ENCODE results near the gene TOB2.
A peak's percentile ranks its signal among the peaks of the same experiment; 100 is the strongest.

The TOB2 gene

DNA sequence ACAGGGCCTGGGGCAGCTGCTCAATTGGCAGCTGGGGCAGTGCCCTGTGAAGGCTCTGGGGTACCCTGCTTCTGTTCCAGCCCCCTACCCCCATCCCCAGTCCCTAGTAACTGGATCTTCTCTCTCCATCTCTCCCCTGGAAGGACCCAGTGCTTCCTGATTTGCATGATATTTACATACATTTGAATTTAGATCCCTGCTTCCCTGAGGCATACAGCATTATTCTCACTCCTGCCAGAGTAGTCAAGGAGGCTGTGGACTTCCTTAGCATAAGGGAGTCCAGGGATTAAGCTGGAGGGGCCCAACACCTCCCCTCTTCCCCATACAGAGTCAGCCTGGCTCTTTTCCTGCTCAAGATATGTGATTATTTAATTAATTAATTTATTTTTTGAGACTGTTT, 40.2 kb downstream of the TOB2 start:
- CTCF ChIA-PET, result interaction anchor here (1.0 to 11.6 kb wide), 3 partner anchors 111 to 126 kb away, joined by 4 to 301 read pairs (median 91); no protein-coding TSS in a partner anchor
- no peaks in the 10 kb centered on the region for H3K36me3 ChIP-seq (ENCODE audit: control insufficient read depth in 2 of 2, insufficient read depth in 1 of 2, low read length in 2 of 2)
- H3K9me3 ChIP-seq (ENCODE audit: control insufficient read depth, insufficient read depth, low read depth, low read length), result no peaks in the 10 kb centered on the region
- POLR2A ChIA-PET, result no interaction called here
- TF ChIP-seq ZNF112 (tag by site-specific recombination; IDR thresholded peaks at IDR 0.05) (no peak), ZNF114 (tag by site-specific recombination; IDR thresholded peaks at IDR 0.05) (no peak), ZNF335 (tag by site-specific recombination; conservative IDR thresholded peaks at IDR 0.05) (no peak), ZNF621 (tag by site-specific recombination; IDR thresholded peaks at IDR 0.05) (no peak), ZNF157 (tag by site-specific recombination; IDR thresholded peaks at IDR 0.05) (no peak), ZNF404 (tag by site-specific recombination; IDR thresholded peaks at IDR 0.05) (no peak), KLF8 (tag by site-specific recombination; IDR thresholded peaks at IDR 0.05) (no peak), ZNF394 (tag by site-specific recombination; IDR thresholded peaks at IDR 0.05; ENCODE audit: borderline replicate concordance) (no peak), ZBTB17 (tag by site-specific recombination; IDR thresholded peaks at IDR 0.05) (no peak), ZNF521 (tag by site-specific recombination; IDR thresholded peaks at IDR 0.05) (no peak), ZNF600 (tag by site-specific recombination; IDR thresholded peaks at IDR 0.05) (no peak)
- TF ChIP-seq, protein P1, sequence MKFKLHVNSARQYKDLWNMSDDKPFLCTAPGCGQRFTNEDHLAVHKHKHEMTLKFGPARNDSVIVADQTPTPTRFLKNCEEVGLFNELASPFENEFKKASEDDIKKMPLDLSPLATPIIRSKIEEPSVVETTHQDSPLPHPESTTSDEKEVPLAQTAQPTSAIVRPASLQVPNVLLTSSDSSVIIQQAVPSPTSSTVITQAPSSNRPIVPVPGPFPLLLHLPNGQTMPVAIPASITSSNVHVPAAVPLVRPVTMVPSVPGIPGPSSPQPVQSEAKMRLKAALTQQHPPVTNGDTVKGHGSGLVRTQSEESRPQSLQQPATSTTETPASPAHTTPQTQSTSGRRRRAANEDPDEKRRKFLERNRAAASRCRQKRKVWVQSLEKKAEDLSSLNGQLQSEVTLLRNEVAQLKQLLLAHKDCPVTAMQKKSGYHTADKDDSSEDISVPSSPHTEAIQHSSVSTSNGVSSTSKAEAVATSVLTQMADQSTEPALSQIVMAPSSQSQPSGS (tag by site-specific recombination; IDR thresholded peaks at IDR 0.05; ENCODE audit: low read depth), result no peak
- TF ChIP-seq, protein P2, sequence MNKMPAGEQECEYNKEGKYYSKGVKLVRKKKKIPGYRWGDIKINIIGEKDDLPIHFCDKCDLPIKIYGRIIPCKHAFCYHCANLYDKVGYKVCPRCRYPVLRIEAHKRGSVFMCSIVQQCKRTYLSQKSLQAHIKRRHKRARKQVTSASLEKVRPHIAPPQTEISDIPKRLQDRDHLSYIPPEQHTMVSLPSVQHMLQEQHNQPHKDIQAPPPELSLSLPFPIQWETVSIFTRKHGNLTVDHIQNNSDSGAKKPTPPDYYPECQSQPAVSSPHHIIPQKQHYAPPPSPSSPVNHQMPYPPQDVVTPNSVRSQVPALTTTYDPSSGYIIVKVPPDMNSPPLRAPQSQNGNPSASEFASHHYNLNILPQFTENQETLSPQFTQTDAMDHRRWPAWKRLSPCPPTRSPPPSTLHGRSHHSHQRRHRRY (tag by site-specific recombination; IDR thresholded peaks at IDR 0.05), result no peak
- no peaks in the 10 kb centered on the region for H3K4me1 ChIP-seq (ENCODE audit: control insufficient read depth, insufficient read depth, low read length)
- H3K4me3 ChIP-seq (ENCODE audit: low read depth, low read length), result no peak overlapping the region
- H3K27ac ChIP-seq (ENCODE audit: extremely low read depth, low read depth, low read length), result no peak overlapping the region

DNA sequence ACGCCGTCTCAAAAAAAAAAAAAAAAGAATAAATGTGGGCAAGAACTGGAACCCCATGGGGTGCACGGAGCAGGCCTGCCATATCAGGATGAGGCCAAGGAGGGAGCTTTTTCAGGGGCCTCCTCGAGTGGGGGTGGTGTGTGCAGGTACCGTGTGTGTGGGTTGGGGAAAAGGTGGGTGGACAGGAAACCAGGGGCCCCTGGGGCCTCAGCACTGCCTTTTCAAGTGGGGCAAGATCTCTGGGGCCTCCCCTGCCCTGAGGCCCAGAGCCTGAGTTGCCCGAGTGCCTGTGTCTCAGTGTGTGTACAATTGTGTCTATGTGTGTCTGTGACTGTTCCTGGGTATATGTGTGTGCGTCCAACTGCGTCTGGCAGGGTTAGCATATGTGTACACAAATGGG, 41.0 kb downstream of the TOB2 start:
- Histone ChIP-seq H3K9me3 (ENCODE audit: control insufficient read depth, insufficient read depth, low read depth, low read length) (no peaks in the 10 kb centered on the region), H3K4me1 (ENCODE audit: control insufficient read depth, insufficient read depth, low read length) (no peaks in the 10 kb centered on the region), H3K36me3 (ENCODE audit: control insufficient read depth in 2 of 2, insufficient read depth in 1 of 2, low read length in 2 of 2) (no peaks in the 10 kb centered on the region), H3K4me3 (ENCODE audit: low read depth, low read length) (no peak overlapping the region), H3K27ac (ENCODE audit: extremely low read depth, low read depth, low read length) (no peak overlapping the region)
- CTCF ChIA-PET, result interaction anchor here (0.6 to 11.6 kb wide), 3 partner anchors 19 to 120 kb away, joined by 4 to 301 read pairs (median 91); no protein-coding TSS in a partner anchor
- peak; percentile 81 for TF ChIP-seq ZFHX2 (tag by site-specific recombination; conservative IDR thresholded peaks at IDR 0.05)
- TF ChIP-seq, protein P3, sequence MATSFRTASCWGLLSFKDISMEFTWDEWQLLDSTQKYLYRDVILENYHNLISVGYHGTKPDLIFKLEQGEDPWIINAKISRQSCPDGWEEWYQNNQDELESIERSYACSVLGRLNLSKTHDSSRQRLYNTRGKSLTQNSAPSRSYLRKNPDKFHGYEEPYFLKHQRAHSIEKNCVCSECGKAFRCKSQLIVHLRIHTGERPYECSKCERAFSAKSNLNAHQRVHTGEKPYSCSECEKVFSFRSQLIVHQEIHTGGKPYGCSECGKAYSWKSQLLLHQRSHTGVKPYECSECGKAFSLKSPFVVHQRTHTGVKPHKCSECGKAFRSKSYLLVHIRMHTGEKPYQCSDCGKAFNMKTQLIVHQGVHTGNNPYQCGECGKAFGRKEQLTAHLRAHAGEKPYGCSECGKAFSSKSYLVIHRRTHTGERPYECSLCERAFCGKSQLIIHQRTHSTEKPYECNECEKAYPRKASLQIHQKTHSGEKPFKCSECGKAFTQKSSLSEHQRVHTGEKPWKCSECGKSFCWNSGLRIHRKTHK (tag by site-specific recombination; IDR thresholded peaks at IDR 0.05), result no peak
- TF ChIP-seq EGR2 (tag by site-specific recombination; IDR thresholded peaks at IDR 0.05; ENCODE audit: low read depth), result peak; percentile 67
- TF ChIP-seq ZNF660 (tag by site-specific recombination; IDR thresholded peaks at IDR 0.05), result no peak
- TF ChIP-seq, protein P4, sequence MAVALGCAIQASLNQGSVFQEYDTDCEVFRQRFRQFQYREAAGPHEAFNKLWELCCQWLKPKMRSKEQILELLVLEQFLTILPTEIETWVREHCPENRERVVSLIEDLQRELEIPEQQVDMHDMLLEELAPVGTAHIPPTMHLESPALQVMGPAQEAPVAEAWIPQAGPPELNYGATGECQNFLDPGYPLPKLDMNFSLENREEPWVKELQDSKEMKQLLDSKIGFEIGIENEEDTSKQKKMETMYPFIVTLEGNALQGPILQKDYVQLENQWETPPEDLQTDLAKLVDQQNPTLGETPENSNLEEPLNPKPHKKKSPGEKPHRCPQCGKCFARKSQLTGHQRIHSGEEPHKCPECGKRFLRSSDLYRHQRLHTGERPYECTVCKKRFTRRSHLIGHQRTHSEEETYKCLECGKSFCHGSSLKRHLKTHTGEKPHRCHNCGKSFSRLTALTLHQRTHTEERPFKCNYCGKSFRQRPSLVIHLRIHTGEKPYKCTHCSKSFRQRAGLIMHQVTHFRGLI (tag by site-specific recombination; IDR thresholded peaks at IDR 0.05), result no peak
- TF ChIP-seq YY2 (tag by site-specific recombination; IDR thresholded peaks at IDR 0.05), result no peak
- TF ChIP-seq, protein P5, sequence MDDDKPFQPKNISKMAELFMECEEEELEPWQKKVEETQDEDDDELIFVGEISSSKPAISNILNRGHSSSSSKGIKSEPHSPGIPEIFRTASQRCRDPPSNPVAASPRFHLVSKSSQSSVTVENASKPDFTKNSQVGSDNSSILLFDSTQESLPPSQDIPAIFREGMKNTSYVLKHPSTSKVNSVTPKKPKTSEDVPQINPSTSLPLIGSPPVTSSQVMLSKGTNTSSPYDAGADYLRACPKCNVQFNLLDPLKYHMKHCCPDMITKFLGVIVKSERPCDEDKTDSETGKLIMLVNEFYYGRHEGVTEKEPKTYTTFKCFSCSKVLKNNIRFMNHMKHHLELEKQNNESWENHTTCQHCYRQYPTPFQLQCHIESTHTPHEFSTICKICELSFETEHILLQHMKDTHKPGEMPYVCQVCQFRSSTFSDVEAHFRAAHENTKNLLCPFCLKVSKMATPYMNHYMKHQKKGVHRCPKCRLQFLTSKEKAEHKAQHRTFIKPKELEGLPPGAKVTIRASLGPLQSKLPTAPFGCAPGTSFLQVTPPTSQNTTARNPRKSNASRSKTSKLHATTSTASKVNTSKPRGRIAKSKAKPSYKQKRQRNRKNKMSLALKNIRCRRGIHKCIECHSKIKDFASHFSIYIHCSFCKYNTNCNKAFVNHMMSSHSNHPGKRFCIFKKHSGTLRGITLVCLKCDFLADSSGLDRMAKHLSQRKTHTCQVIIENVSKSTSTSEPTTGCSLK (tag by site-specific recombination; IDR thresholded peaks at IDR 0.05), result no peak
- TF ChIP-seq ZNF335 (tag by site-specific recombination; conservative IDR thresholded peaks at IDR 0.05), result peak; percentile 42; the same call in 1 of the 2 replicates
- POLR2A ChIA-PET, result interaction anchor here (0.6 to 7.6 kb wide), 2 partner anchors 41 to 104 kb away, joined by 3 to 70 read pairs; partner anchors contain the start of gene TOB2
